ENCODE measurements around the gene PMVK.
"Not testable (repeated sequence)": the region's sequence is repeated elsewhere in the genome, so short reads cannot be mapped to it uniquely, and the experiment has no call there.

PMVK gene

GRCh38 chr1:154936555-154937084 lies at the start of gene PMVK:
PMVK (minus strand) TSS chr1:154936719; CDS start chr1:154936685, 34 bp downstream.
- DNase-seq, result peak; percentile 99

GRCh38 chr1:154983776-154984466 lies 47.4 kb upstream of the PMVK start:
- peak; percentile 46 for DNase-seq

GRCh38 chr1:154982897-154983648 lies 46.6 kb upstream of the PMVK start, which contains the start of gene FLAD1:
FLAD1 (plus strand) TSS chr1:154983344; CDS start chr1:154983695, 351 bp downstream.
- DNase-seq, result peak; percentile 100

GRCh38 chr1:154982341-154982740 lies 45.8 kb upstream of the PMVK start:
- DNase-seq, result no peak

GRCh38 chr1:154978360-154978759 lies 41.8 kb upstream of the PMVK start:
- DNase-seq, result no peak

- DNase-seq, result not testable (repeated sequence)
These were observed 41.2 kb upstream of the PMVK start for GRCh38 chr1:154977762-154978161.

- peak; percentile 83 for DNase-seq
These were observed 39.0 kb upstream of the PMVK start for GRCh38 chr1:154975409-154976059.

GRCh38 chr1:154974808-154975408 lies 38.4 kb upstream of the PMVK start:
- peak; percentile 99 for DNase-seq

GRCh38 chr1:154974102-154974807 lies 37.7 kb upstream of the PMVK start, which contains the start of gene CKS1B:
CKS1B (plus strand) TSS chr1:154974681; CDS start chr1:154974746, 65 bp downstream.
- DNase-seq, result peak; percentile 100

- peak; percentile 99 for DNase-seq
These were observed 37.0 kb upstream of the PMVK start for GRCh38 chr1:154973344-154974101.

GRCh38 chr1:154972517-154973343 lies 36.2 kb upstream of the PMVK start:
- no peak for DNase-seq

- no peak for DNase-seq
These were observed 35.6 kb upstream of the PMVK start for GRCh38 chr1:154972213-154972516.

GRCh38 chr1:154971341-154971998 lies 35.0 kb upstream of the PMVK start:
- no peak for DNase-seq

GRCh38 chr1:154970631-154971340 lies 34.3 kb upstream of the PMVK start, which contains the start of gene SHC1:
SHC1 (minus strand) TSS chr1:154970747; CDS start chr1:154970526, 221 bp downstream.
- DNase-seq, result peak; percentile 94

GRCh38 chr1:154969860-154970452 lies 33.4 kb upstream of the PMVK start:
- no peak for DNase-seq

- no peak for DNase-seq
These were observed 32.7 kb upstream of the PMVK start for GRCh38 chr1:154969246-154969645.

- no peak for DNase-seq
These were observed 32.2 kb upstream of the PMVK start for GRCh38 chr1:154968731-154969130.

- no peak for DNase-seq
These were observed 30.9 kb upstream of the PMVK start for GRCh38 chr1:154967331-154967950.
